HG02973 (cell line): ENCODE data around the gene RAP1GAP.

Source experiments
- ATAC-seq: cut with Tn5 transposase; IDR thresholded peaks from one replicate; pipeline ENCODE4 v1.9.1; 2021; ENCODE audit warnings: moderate library complexity; ENCODE audit not compliant: unreplicated experiment

Gene RAP1GAP

DNA sequence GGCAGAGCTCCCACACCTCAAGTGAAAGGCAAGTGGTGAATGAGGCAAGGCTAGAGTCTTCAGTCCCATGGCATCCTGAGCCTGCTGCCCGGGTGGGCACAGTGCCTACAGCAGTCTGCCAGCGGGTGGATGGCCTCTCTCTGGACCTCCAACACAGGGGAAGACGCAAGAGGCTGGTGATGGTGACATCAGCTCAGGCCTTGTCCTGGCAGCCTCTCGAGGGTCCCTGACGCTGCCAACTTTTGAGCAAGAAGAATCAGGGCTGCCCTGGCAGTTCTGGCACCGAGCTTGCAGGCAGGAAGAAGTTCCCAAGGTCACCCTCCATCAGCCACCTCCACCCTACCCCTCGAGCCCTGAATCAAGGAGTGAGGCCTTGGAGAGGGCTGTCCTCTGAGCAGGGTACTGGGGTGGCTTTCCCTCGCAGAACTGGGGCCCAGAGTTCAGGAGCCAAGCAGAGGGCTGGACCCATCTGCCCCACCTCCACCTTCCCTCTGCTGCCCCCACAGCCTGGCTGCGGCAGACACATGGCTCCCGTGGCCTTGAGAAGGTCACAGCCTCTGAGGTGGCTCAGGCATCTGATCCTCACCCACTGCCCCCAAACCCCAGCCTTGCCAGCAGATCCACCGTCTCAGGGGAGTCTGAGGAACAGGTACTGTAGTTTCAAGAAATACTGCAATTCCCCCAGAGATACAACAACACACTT is 5.8 kb downstream of the RAP1GAP start:
- ATAC-seq, result no peak

DNA sequence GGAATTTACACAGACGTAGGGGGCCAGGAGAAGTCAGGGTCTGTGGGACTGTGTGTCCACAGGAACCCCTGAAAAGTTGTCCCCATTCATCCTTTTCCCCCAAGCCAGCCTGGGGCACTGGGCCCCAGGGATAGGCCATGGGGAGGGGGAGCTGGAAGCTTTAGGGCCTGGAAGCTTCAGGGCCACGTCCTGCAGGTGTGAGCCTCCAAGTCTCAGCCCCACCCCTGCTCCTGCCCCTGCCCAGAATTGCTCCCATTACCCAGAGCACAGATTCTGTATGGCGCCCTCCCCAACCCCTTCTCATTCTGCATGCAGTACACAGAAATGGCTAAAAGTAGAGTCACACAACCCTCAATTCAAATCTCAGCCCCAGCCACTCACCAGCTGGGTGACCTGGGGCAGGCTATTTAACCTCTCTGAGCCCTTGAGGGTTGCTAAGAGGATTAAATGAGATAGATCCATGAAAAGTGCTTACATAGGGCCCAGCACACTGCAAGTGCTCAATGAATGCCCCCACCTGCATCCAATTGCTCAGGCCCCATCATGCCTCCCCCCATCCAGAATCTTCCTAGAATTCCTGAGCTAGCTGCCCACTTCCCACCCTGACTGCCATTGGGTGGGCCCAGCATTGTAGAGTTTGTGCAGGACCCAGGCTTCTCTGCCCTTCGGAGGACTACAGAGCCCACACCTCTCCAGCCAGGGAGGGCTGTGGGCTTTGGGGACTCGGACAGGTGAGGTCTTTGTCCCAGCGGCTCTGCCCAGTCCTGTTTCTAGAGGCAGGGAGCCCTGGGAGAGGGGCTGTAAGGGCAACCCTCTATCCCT is 6.5 kb downstream of the RAP1GAP start:
- no peak for ATAC-seq

DNA sequence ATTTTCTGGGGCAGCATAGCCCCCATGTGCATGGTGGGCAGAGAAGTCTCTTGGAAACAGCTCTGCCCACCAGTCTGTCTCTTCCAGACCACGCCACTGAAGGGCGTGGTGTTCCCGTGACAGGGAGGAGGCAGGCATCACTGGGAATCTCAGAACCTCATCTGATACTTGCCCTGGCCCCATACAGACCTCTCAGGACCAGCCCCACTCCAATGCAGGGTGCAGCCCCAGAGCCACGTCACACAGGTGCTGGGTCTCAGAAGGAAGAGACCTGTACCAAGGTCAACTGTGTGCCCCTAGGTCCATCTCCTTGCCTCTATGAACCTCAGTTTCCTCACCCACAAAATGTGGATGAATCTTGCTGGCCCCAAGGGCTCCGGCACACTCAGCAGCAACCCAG is 7.3 kb downstream of the RAP1GAP start:
- ATAC-seq, result no peak

DNA sequence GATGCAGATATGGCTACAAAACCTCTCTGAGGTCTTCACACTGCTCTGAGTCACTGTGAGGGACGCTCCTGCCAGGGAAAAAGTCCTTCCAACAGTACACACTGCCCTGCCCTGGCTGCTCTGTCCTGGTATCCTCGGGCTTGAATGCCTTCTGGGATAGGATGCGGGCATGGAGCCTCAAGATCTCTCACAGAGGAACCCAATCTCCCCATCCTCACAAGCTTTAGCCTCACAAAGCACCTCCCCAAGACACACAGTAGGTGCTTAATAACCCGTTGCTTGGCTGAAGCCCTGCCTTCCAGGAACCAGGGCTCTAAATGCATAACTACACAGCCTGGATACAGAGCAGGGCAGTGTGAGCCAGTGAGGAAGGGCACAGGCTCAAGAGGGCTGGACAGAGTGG is 9.2 kb downstream of the RAP1GAP start:
- ATAC-seq, result no peak

DNA sequence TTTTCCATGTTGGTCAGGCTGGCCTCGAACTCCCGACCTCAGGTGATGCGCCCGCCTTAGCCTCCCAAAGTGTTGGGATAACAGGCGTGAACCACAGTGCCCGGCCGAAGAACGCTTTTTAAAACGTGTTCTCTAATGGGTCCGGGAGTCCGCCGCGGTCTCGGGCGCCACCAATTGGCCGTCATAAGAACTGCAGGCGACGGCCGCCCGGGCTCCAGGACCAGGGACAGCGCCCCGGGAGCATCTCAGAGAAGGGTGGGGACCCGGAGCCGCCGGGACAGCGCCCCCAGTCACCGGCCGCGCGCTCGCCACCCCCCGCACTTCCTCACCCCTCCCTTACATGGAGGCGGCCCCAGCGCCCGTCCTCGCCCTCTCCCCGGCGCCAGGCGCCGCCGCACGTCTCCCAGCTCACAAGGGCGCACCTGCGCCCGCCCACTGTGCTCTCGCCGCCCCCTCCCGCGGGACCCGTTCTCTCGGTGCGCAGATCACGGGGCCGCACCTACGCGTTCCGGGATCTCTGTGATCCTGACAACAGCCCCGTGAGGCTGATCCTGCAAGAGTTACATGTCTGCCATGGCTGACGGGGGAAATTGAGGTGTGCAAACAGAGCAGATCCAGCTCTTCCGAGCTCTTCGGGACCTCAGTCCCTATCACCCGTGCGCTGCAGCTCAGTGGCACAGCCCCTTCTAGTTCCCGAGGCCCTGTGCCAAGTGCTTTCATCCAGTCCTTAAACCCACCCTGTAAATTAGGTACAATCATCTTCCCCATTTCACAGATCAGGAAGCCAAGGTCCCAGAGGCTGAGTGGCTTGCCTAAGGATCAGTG is 9.8 kb downstream of the RAP1GAP start:
- no peak for ATAC-seq

DNA sequence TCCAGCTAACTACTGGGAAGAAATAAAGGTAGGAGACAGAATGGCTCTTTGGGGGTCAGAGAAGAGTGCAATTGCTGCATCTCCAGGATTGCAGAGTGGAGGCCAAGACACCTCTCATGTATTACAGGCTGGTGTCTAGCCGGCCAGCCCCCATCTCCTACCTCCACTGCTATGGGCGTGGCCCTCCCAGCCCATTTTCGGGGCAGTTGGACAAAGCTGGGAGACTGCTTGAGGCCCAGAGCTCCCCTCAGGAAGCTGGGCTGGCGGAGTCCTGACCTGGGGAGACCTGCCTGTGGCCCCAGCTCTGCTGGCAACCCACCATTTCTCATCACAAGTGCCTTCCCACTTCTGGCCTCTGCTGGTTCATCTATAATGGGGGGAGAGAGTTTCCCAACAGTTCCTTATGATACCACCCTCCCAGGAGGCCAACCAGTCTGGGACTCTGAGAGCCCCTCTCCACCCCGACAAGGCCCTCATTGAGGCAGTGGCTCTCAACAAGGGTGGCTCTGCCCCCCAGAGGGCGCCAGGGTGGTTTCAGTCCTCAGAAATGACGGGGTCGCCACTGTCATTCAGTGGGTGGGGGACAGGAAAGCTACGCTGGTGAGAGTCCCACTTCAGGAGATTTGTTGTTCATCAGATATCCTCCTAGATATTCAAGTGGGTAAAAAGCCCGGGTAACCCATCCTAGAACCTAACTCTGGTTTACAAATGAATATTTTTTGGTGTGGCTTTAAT is 11.5 kb downstream of the RAP1GAP start:
- ATAC-seq, result no peak

DNA sequence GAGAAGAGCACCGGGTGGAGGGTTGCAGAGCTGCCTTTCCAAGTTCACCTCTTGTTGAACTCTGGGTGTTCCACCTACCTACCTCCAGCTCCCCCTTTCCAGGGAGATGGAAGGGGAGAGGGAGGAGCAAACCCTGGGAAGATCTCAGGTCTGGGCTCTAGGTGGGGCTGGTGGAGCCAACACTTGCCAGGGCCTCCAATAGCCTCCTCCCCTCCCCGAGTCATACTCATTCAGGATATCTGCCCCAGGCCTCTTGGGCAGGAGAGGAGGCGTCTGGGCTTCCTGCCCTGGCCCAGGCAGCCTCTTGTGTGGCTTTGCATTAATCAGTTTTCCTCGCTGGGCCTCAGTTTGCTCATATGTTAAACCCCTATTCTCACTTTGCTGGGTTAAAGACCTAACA is 13.4 kb downstream of the RAP1GAP start:
- no peak for ATAC-seq

DNA sequence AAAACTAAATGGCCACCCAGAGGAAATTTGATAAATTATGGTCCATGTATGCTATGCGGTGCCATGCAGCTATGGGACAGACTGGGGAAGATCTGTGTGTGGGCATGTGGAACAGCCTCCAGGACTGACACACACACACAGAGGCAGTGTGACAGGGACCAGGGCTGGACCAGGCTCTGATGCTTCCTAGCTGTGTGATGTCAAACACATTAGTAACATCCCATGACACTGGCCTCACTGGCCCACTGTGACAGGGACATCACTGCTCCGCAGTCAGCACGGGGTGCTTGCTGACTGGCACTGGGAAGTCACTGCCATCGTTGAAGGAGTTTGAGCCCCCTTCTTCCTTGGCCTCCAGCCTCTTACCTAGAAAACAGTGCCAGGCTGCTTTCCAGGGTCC is 13.9 kb downstream of the RAP1GAP start:
- no peak for ATAC-seq

DNA sequence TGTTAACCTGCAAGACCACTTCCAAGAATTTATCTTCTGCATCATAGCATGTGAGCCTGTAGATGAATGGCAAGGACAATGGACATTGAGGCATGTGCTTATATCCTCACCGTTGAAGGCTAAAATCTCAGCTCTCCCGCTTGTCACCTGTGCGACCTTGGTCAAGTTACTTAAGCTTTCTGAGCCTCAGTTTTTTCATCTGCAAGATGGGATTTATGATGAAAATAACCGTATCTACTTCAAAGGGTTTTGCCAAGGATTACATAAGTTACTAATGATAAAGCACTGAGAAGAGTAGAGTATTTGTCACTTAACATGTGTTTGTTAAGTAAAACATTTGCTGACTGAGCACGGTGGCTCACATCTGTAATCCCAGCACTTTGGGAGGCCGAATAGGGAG is 14.9 kb downstream of the RAP1GAP start:
- no peak for ATAC-seq

DNA sequence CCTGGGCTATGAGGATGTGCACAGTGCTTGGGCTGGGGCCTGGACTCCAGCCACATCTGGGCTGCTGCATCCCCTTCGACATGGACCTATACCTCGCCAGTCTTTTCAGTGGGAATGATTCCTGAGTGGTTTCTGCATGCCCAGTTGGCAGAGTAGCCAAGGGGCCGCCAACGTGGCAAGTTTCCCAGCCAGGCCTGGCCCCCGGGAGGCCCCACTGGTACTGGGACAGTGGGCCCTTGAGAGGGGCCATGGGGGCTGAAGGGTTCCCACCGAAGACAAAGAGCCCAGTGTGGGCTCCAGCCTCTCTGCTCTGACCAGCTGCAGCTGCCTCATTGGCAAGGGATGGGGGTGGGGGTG is 15.4 kb downstream of the RAP1GAP start:
- ATAC-seq, result no peak

DNA sequence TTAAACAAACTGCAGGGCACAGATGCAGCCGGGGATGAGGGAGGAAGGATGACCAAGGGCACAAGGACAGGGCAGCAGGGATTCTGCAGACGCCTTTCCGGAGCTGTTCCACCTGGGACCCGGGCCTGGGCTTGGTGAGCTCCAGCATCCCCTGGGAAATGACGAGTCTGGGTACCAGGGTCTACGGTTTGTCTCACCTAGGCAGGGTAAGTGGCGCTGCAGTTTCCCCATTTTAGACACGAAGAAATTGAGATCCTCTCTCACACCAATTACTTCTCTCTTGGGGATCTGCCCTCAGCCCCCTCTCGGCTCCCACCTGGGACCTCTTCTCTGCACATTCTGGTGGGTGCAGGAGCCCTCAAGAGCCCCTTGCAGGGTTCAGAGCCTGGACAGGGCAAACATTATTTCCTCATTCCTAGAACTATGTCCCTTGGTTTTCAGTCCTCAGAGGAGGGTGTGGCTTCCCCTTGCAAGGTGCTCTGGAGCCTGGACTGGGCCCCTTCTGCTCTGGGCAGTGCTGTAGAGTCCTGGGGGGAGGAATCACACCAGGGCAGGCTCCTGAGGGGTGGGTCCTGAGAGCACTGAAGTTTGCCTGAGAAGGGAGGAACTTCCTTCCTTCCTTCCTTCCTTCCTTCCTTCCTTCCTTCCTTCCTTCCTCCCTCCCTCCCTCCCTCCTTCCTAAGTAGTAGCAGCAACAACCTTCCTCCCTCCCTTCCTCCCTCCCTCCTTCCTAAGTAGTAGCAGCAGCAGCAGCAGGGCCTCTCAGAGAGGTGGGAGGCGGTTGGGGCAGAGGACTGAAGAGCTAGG is 16.0 kb downstream of the RAP1GAP start:
- no peak for ATAC-seq

DNA sequence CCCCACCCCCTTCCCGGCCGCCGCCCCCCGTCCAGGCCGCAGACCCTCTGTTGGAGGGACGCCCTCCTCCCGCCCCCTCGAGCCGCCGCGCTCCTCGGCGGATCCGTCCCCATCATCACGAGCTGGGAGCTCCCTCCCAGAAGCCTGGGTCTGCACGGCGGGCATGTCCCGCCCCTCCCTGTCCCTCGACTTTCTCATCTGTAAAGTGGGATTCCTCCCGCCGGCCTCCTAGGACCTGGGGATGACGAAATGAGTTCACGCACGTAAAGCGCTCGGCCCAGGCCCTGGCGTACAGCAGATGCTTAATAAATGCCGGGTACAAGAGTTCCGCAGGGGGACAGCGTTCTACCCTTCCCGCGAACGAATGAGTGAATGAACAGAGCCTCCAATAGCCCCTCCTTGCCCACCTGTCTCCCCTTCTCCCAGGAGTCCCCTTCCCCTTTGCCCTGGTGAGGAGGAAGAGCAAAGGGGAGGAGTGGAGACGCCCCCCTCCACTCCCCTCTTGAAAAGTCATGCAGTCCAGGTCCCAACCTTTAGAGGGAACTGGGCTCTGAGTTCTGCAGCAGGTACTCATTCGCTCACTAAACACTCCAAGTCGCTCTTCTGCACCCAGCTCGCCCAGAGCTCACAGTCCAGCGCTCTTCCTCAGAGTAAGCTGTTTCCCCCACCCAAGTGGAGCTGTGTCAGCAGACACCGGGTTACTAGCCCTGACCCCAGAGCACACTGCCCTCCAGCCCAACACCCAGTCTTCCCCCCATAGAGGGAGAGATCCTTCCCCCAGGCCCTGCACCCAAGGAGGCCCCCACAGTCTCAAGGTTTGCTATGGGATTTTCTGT is 16.8 kb downstream of the RAP1GAP start:
- no peak for ATAC-seq

DNA sequence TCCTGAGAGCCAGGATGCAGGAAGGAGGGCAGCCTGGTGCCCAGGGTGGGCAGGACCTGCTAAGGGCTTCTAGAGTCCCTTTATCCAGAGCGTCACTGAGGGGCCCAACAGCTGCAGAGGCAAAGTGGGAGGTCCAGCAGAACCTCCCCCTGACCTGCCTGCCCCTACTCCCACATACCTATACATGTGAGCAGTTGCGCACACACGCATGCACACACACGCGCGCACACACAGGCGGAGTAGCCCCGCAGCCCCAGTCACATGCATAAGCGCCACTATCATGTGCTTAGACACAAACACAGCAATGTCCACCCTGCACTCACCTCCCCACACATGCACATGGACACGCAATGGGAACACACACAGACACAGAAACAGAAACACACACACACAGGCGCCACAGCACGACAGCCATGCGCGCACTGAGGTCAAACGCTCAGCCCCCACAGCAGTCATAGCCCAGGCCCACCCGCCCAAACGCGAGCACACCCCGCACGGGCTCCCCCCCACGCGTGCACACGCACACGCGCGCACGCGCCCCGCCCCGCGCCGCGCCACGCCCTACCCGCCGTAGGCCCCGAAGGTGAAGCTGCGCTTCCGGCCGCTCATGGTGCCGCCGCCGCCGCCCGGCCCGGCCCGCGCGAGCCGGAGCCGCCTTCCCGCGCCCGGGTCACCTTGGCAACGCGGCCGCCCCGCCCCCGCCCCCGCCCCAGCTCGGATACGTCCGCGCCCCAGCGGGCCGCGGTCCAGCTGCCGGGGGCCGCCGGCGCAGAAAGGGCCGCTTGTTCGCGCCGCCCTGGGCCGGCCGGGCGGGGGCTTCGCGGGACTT is 17.7 kb downstream of the RAP1GAP start:
- ATAC-seq, result no peak

DNA sequence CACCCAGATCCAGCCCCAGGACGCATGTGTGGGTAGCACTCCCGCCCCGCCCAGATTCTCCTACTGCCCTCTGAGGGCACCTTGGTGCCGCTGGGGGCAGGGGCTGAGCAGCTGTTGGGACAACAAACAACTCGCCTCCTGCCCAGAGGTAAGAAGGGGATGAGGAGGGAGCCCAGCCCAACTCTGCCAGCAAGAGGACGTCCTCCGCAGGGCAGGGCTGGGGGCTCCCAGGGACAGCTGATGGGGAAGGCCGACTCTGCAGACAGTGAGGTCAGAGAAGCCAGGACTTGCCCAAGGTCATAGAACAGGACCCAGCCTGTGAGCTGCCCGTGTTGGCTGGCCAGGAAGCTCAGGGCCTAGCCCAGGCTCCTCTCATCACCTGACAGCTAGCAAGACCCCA is 18.8 kb downstream of the RAP1GAP start:
- no peak for ATAC-seq

DNA sequence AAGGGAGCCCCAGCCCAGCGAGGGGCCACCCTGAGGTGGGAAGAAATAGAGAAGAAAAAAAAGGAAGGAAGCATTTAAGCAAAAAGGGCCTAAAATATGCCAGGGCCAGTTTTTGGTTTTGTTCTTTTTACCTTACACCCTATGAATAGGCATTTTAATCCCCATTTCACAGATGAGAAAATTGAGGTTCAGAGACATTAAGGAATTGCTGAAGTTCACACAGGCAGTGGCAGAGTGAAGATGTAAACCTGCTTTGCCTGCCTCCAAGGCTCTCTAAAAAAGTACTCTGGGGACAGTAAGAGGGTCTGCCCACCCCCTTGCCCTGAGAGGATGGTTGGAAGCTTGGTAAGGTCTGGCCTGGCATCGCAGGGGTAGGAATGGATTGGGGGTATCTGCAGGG is 19.8 kb downstream of the RAP1GAP start:
- no peak for ATAC-seq

DNA sequence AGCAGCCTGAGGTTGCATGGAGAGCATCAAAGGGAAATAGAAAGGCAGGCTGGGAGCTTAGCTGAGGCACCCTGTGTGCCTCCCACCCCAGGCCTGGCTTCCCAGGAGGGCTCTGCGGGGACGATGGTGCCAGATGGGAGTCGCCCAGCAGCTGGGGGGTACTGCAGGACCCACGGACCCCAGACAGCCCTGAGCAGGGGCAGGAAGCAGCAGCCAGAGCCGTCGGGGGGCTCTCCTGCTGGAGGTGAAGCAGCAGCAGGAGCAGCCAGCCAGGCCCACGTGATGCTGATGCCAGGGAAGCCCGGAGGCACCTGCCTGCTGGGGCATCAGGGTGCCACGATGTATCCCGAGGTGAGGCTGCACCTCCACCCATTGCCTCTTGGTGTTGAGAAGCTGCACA is 20.4 kb downstream of the RAP1GAP start:
- ATAC-seq, result no peak

DNA sequence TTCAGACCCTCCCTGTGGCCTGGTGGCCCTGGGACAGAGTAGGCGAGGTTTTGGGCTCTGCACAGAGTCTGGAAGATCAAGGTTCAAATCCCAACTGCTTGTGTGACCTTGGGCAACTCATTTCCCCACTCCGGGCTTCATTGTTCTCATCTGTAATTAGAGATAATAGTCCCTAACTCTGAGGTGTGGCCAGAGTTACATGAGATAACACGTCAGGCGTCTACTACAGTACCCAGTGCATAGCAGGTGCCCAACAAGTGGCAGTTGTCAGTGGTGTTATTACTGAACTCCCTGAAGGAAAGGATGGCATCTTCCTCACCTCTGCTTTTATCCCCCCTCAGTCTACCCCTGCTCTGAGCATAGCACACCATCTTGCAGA is 20.8 kb downstream of the RAP1GAP start:
- no peak for ATAC-seq
